GM19438 (cell line): ENCODE data around the gene KAZN.
"Not testable (repeated sequence)": the region's sequence is repeated elsewhere in the genome, so short reads cannot be mapped to it uniquely, and the experiment has no call there.

Experiments used
- ATAC-seq: cut with Tn5 transposase; IDR thresholded peaks from one replicate; pipeline ENCODE4 v1.9.1; 2021; ENCODE audit warnings: low read depth; ENCODE audit not compliant: unreplicated experiment

The KAZN gene

GRCh38 chr1:15036101-15036500, 437.6 kb downstream of the KAZN start:
- no peak for ATAC-seq

- no peak for ATAC-seq
Observed at GRCh38 chr1:15038232-15039016, 439.9 kb downstream of the KAZN start.

GRCh38 chr1:15039017-15039648, 440.6 kb downstream of the KAZN start:
- ATAC-seq: no peak

GRCh38 chr1:15039901-15040300, 441.4 kb downstream of the KAZN start:
- no peak for ATAC-seq

- ATAC-seq: not testable (repeated sequence)
Observed at GRCh38 chr1:15040685-15041084, 442.2 kb downstream of the KAZN start.

- no peak for ATAC-seq
Observed at GRCh38 chr1:15042866-15043265, 444.4 kb downstream of the KAZN start.

GRCh38 chr1:15043934-15044333, 445.4 kb downstream of the KAZN start:
- no peak for ATAC-seq

- ATAC-seq: no peak
Observed at GRCh38 chr1:15045123-15045522, 446.6 kb downstream of the KAZN start.

- ATAC-seq: no peak
Observed at GRCh38 chr1:15046487-15047165, 448.1 kb downstream of the KAZN start.

- ATAC-seq: no peak
Observed at GRCh38 chr1:15047237-15047636, 448.8 kb downstream of the KAZN start.

- ATAC-seq: no peak
Observed at GRCh38 chr1:15048437-15048980, 450.0 kb downstream of the KAZN start.

GRCh38 chr1:15049067-15049466, 450.6 kb downstream of the KAZN start:
- ATAC-seq: no peak

- ATAC-seq: no peak
Observed at GRCh38 chr1:15051882-15052528, 453.5 kb downstream of the KAZN start.

- no peak for ATAC-seq
Observed at GRCh38 chr1:15053153-15053552, 454.7 kb downstream of the KAZN start.

GRCh38 chr1:15055736-15056415, 457.4 kb downstream of the KAZN start:
- no peak for ATAC-seq

GRCh38 chr1:15056515-15057285, 458.2 kb downstream of the KAZN start:
- no peak for ATAC-seq

GRCh38 chr1:15057834-15058233, 459.3 kb downstream of the KAZN start:
- no peak for ATAC-seq

GRCh38 chr1:15058261-15058660, 459.8 kb downstream of the KAZN start:
- ATAC-seq: no peak

- no peak for ATAC-seq
Observed at GRCh38 chr1:15060104-15060503, 461.6 kb downstream of the KAZN start.
